ENCODE measurements around the gene CD59.
"Not testable (repeated sequence)": the region's sequence is repeated elsewhere in the genome, so short reads cannot be mapped to it uniquely, and the experiment has no call there.

The CD59 gene

DNA sequence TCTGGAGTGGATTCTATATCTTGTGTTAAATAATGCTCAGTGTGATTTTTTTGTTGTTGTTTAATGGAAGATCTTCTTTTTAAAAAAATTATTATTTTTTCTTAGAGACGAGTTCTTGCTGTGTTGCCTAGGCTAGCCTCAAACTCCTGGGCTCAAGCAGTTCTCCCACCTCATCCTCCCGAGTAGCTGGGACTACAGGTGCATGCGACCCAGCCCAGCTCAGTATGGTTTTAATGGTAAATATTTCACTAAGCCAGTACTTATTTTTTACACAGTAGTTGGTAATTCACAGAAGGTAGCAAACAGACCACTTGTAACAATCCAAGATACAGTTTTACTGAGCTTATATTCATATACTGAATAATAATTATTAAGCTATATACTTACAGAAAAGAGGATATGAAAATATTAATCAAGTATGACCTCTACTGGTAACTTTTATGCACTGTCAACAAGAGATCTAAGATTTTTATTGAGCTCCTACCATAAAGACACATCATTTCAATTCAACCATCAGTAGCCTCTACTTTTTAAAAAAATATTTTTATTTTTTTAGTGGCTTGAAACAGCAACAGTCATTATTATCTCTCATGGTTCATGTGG lies 6.1 kb upstream of the CD59 start:
- no peak for DNase-seq (ENCODE audit: low read depth)

- no peak for DNase-seq (ENCODE audit: low read depth)
Observed at GRCh38 chr11:33741806-33742205, 5.6 kb upstream of the CD59 start.

DNA sequence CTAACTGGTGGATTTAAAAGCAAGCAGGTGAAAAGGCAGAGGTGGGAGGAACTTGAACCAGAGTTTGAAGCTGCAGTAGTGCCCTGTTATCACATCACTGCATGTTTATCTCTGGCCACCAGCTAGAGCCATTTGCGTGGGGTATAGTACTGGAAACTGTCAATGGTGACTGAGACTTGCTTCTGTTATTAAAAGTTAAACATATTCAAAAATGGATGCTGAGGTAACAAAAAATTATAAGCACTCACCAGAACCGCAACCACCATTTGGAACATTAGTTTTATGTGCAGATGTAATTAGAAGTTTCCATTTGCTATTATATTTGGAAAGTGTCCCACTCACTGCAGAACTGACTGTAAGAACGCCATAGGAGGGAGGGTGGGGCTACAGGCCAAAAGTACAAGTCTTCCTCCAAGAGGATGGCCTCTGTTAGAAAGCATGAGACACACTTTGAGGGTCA lies 1.2 kb upstream of the CD59 start:
- no peak for DNase-seq (ENCODE audit: low read depth)

DNA sequence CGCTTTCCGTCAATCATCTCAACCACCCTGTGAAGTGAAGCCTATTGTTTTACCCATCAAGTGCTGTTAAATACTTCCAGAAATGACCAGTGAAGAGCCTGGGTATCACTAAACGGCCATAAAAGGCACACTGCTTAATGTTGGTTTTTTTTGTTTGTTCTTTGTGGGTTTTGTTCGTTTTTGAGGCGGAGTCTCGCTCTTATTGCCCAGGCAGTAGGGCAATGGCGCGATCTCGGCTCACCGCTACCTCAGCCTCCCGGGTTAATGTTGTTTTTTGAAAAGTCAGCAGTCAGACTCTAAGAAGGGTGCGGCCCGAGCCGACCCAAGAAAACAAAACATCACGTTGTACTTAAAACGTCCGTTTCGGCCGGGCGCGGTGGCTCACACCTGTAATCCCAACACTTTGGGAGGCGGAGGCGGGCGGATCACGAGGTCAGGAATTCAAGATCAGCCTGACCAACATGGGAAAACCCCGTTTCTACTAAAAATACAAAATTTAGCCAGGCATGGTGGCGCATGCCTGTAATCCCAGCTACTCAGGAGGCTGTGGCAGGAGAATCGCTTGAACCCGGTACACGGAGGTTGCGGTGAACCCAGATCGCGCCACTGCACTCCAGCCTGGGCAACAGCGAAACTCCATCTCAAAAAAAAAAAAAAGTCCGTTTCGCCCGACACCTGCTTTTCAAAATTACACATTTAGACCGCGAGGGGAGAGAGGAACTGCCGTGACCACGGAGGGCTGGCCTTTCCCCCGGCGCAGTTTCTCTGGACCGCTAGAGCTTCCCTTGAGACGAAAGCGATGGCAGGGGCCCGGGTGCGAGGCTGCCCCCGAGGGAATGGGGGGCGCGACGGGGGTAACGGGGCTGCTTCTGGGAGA lies 714 bp downstream of the CD59 start:
- DNase-seq (ENCODE audit: low read depth): no peak

DNA sequence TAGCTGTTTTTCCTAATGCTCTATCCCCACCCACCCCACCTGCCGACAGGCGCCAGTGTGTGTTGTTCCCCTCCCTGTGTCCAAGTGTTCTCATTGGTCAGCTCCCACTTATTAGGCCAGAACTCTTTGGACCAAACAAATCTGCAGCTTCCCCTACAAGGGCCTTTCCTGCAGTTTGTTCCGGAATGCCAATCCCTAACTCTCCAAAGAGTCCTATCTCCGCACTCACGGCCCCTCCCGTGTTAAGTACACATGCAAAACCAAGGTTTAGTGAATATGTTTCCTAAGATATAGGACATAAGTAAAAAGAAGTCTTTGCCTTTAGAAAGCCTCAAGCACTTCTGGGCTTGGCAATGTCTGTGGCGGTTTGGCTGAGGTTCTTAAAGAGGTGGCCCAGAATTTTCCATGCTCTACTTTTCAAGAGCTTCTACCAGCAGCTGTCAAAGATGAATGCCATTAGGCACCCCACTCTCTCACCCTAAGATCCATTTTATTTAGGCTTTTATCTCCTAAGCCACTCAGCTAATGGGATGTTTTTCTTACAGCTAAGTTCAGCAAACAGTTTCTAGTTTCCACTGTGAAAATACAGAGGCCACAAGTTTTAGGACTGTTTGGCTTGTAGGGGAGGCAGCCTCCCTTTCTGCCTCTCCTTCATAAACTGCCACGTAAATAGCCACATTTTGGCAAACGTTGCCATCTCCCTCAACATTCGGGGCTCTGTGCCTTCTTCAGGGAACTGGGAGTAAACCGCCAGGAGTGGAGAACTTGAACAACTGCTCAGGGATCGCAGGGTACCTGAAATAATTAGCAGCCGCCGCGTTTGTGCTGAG lies 1.6 kb downstream of the CD59 start:
- no peak for DNase-seq (ENCODE audit: low read depth)

- DNase-seq (ENCODE audit: low read depth): no peak
Observed at GRCh38 chr11:33733980-33734379, 2.2 kb downstream of the CD59 start.

GRCh38 chr11:33731723-33732531 lies 4.3 kb downstream of the CD59 start:
- no peak for DNase-seq (ENCODE audit: low read depth)

- DNase-seq (ENCODE audit: low read depth): no peak
Observed at GRCh38 chr11:33730716-33731115, 5.5 kb downstream of the CD59 start.

GRCh38 chr11:33729072-33729664 lies 7.1 kb downstream of the CD59 start:
- DNase-seq (ENCODE audit: low read depth): not testable (repeated sequence)

DNA sequence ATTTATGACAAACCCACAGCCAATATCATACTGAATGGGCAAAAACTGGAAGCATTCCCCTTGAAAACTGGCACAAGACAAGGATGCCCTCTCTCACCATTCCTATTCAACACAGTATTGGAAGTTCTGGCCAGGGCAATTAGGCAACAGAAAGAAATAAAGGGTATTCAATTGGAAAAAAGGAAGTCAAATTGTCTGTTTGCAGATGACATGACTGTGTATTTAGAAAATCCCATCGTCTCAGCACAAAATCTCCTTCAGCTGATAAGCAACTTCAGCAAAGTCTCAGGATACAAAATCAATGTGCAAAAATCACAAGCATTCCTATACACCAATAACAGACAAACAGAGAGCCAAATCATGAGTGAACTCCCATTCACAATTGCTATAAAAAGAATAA lies 8.7 kb downstream of the CD59 start:
- DNase-seq (ENCODE audit: low read depth): not testable (repeated sequence)

DNA sequence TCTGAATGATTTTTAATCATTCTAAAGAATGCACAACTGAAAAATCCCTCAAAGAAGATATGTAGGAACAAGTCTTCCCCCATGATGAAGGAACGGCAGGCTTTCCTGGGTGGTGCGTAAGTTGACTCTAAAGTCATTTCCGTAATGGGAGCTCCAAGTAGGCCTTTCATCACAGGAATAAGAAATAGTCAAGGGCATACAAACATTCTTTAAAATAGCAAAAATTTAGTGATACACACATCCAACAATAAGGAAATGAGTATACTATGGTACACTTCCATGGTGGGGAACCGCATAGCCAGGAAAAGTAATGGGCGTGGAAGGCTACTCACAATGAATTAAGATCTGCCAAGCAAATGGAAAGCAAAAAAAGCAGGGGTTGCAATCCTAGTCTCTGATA lies 10.7 kb downstream of the CD59 start:
- DNase-seq (ENCODE audit: low read depth): no peak

DNA sequence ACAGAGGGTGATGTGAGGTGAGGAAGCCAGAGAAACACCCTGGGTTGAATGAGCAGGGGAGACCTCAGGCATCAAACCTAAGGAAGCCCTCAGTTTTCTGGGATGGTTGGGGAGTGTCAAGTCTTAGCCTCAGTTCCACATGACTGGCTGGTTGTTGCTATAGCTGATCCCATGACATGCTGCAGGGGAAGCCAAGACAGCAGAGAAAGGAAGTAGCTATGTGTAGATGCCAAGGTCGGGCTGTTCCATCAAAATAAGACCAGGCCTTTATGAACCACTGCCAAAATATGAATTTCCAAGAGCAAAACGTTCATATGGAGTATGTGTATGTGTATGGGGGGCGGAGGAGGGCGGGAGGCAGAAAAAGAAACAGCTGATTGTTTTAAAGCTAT lies 11.6 kb downstream of the CD59 start:
- DNase-seq (ENCODE audit: low read depth): no peak

- no peak for DNase-seq (ENCODE audit: low read depth)
Observed at GRCh38 chr11:33723238-33723881, 12.9 kb downstream of the CD59 start.

DNA sequence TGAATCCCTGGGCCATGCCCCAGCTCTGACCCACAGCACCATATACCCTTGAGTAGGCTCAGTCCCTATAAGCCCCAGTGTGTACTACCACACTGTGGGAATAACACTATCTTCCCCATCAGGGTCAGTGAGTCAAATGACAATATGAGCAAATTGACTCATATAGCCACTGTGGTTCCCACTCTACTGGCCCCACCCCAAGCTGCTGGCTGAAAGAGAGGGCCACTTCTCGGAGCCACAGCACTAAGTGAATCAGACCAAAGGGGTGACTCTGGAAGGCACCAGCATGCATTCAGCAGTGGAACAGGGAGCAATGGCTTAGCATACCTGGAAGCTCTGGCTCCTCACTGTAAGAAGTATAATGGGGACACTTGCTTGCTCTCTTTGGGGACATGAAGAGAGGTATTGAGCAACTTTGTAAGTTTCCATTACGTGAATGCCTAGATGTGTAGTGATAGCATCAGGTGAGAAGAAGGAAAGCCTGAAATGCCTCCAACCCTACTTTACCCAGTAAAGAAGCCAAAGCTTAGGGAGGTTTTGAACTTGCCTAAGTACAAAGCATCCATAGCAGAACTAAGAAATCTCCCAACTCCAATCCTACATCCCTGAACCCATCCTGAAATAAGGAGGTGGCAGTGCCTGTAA lies 13.5 kb downstream of the CD59 start:
- no peak for DNase-seq (ENCODE audit: low read depth)

GRCh38 chr11:33721984-33722383 lies 14.2 kb downstream of the CD59 start:
- no peak for DNase-seq (ENCODE audit: low read depth)

- DNase-seq (ENCODE audit: low read depth): no peak
Observed at GRCh38 chr11:33721426-33721825, 14.8 kb downstream of the CD59 start.

- DNase-seq (ENCODE audit: low read depth): no peak
Observed at GRCh38 chr11:33719587-33719986, 16.6 kb downstream of the CD59 start.

DNA sequence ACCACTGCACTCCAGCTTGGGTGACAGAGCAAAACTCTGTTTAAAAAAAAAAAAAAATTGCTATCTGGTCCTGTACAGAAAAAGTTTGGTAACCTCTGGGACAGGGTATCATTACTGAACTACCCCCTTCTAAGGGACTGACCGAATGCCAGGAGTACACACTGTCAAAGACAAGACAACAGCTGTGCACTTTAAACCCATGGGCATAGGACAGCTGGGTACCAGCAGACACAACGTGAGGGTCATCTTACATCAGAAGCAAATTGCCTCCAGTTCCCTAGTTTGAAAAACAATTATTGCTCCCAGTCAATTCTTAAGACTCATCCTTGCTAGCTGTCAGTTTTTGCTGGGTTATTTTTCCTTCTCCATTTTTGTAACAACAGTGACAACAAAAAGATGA lies 17.8 kb downstream of the CD59 start:
- no peak for DNase-seq (ENCODE audit: low read depth)

DNA sequence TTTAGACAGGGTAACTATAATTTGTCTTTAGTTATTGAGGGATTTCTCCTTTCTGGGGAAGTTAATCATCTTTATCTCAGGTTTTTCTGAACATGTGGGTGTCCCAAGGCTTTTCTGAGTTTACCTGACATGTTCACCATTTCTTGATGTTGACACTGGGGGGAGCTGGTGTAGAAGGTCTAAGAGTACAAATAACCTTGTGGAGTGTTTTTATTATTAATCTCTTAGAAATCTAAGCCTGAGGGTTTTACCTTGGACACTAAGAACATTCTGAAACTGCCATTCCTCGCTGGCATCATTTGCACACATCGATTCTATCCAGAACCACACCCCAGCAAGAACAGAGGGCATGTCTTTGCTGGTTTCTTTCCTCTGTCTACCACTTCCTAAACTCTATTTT lies 20.0 kb downstream of the CD59 start:
- DNase-seq (ENCODE audit: low read depth): no peak

- DNase-seq (ENCODE audit: low read depth): no peak
Observed at GRCh38 chr11:33713856-33714398, 22.3 kb downstream of the CD59 start.
